Thyroid gland (tissue), 4 donors: ENCODE results near the gene PAX3. TPM values are rescaled to one million over a fixed set of nuclear protein-coding genes. Genes with fewer than 3 reads are reported as not detected.

Source experiments
- DNase-seq, 2 donors: peaks; one replicate each; pipeline ENCODE4 v3.0.0-alpha.2; 2019
- H3K27ac ChIP-seq, 3 donors: fragments of 200-600 bp; sonication (generic); 1 replicate in 2 of 3; 2 replicates in 1 of 3; pipeline ENCODE4 v1.5.1; 2016 to 2019; ENCODE audit warnings: mild to moderate bottlenecking in 1 of 3, moderate library complexity in 1 of 3
- H3K27me3 ChIP-seq: fragments of 200-600 bp; sonication (generic); one replicate; pipeline ENCODE4 v1.5.1; 2019
- H3K36me3 ChIP-seq, 2 donors: fragments of 200-600 bp; sonication (generic); one replicate each; pipeline ENCODE4 v1.5.1; 2016 to 2019
- H3K4me1 ChIP-seq, 2 donors: fragments of 200-600 bp; sonication (generic); one replicate each; pipeline ENCODE4 v1.5.1; 2017 to 2019
- H3K4me3 ChIP-seq, 3 donors: fragments of 200-600 bp; sonication (generic); replicated peaks in 1 of 3; 1 replicate in 2 of 3; 2 replicates in 1 of 3; pipeline ENCODE4 v1.5.1; 2016; ENCODE audit warnings: mild to moderate bottlenecking in 1 of 3
- H3K9me3 ChIP-seq: fragments of 200-600 bp; sonication (generic); one replicate; pipeline ENCODE4 v1.5.1; 2017
- CTCF ChIP-seq, 6 experiments: fragments of 200-600 bp in 3 of 6; fragments of 450-650 bp in 3 of 6; sonication (generic) in 3 of 6; IDR thresholded peaks; one replicate each; pipeline ENCODE4 v1.5.1; 2016 to 2019; ENCODE audit warnings: antibody characterized with exemption in 6 of 6, mild to moderate bottlenecking in 2 of 6, inconsistent platforms in 1 of 6, moderate library complexity in 1 of 6
- POLR2A ChIP-seq, 2 donors: fragments of 450-650 bp; IDR thresholded peaks; one replicate each; pipeline ENCODE4 v1.6.1; 2017; ENCODE audit warnings: antibody characterized with exemption in 2 of 2, mild to moderate bottlenecking in 2 of 2, moderate library complexity in 1 of 2
- WGBS, 2 donors: methylation state at CpG; one replicate each; pipeline ENCODE4 v1.1.5; 2017; 5-methylcytosine and 5-hydroxymethylcytosine counted together
- intact Hi-C: fragments of 100-400 bp; cut with DNase I; formaldehyde crosslinking; loops from one replicate; pipeline ENCODE4 v1.15.1; 2023
- total RNA-seq, 4 donors: library from RNA; depleted of rRNA; stranded (reverse); fragments of >200 nt; gene quantifications; one replicate each; pipeline ENCODE4 v1.2.3, GENCODE V29; 2016

PAX3 gene
- total RNA-seq, 4 donors from 2014 or later, result not detected

- no peak for DNase-seq
- H3K27me3 ChIP-seq, result no peaks in the 10 kb centered on the region
- H3K27ac ChIP-seq, result no peak overlapping the region
- H3K4me3 ChIP-seq, result no peak overlapping the region
- no peaks in the 10 kb centered on the region for H3K4me1 ChIP-seq
- intact Hi-C loops, result no loop called here
- TF ChIP-seq CTCF (IDR thresholded peaks at IDR 0.05) (no peak), POLR2A (IDR thresholded peaks at IDR 0.05) (no peak)
- H3K36me3 ChIP-seq, result no peaks in the 10 kb centered on the region
- 45 to 54% methylated on average over 2 of the region's 2 CpGs for WGBS, 2 donors
- H3K9me3 ChIP-seq, result no peaks in the 10 kb centered on the region
Measured at GRCh38 chr2:222248256-222248655, 50.5 kb downstream of the PAX3 start.

GRCh38 chr2:222242532-222242931 is 56.3 kb downstream of the PAX3 start:
- H3K4me3 ChIP-seq, result no peak overlapping the region
- DNase-seq, result no peak
- no peaks in the 10 kb centered on the region for H3K27me3 ChIP-seq
- peaks cover 0 to 5% of the 10 kb centered on the region in 2 donors for H3K4me1 ChIP-seq
- H3K36me3 ChIP-seq, result no peaks in the 10 kb centered on the region
- intact Hi-C loops, result no loop called here
- H3K27ac ChIP-seq, result no peak overlapping the region
- no peaks in the 10 kb centered on the region for H3K9me3 ChIP-seq
- TF ChIP-seq POLR2A (IDR thresholded peaks at IDR 0.05) (no peak), CTCF (IDR thresholded peaks at IDR 0.05) (no peak)

- TF ChIP-seq CTCF (IDR thresholded peaks at IDR 0.05) (no peak), POLR2A (IDR thresholded peaks at IDR 0.05) (no peak)
- no peak for DNase-seq
- H3K4me1 ChIP-seq, result peaks cover 0 to 5% of the 10 kb centered on the region in 2 donors
- H3K27ac ChIP-seq, result no peak overlapping the region
- H3K4me3 ChIP-seq, result no peak overlapping the region
- no peaks in the 10 kb centered on the region for H3K36me3 ChIP-seq
- H3K9me3 ChIP-seq, result no peaks in the 10 kb centered on the region
- no peaks in the 10 kb centered on the region for H3K27me3 ChIP-seq
- WGBS, 2 donors, result 51% methylated on average over 10 of the region's 10 CpGs
- intact Hi-C loops, result no loop called here
Measured at GRCh38 chr2:222241128-222241870, 57.5 kb downstream of the PAX3 start.

GRCh38 chr2:222240676-222241049 is 58.1 kb downstream of the PAX3 start:
- no peak overlapping the region for H3K4me3 ChIP-seq
- H3K27ac ChIP-seq, result no peak overlapping the region
- H3K27me3 ChIP-seq, result no peaks in the 10 kb centered on the region
- no peaks in the 10 kb centered on the region for H3K36me3 ChIP-seq
- intact Hi-C loops, result no loop called here
- TF ChIP-seq CTCF (IDR thresholded peaks at IDR 0.05) (no peak), POLR2A (IDR thresholded peaks at IDR 0.05) (no peak)
- H3K4me1 ChIP-seq, result peaks cover 0 to 5% of the 10 kb centered on the region in 2 donors
- DNase-seq, result no peak
- WGBS, 2 donors, result 44% methylated on average over 5 of the region's 5 CpGs
- H3K9me3 ChIP-seq, result no peaks in the 10 kb centered on the region

GRCh38 chr2:222239945-222240675 is 58.7 kb downstream of the PAX3 start:
- H3K36me3 ChIP-seq, result no peaks in the 10 kb centered on the region
- WGBS, 2 donors, result 5 to 7% methylated on average over 15 of the region's 15 CpGs
- no peak overlapping the region for H3K27ac ChIP-seq
- H3K27me3 ChIP-seq, result no peaks in the 10 kb centered on the region
- DNase-seq, result peak; percentile 4 to 6
- H3K4me1 ChIP-seq, result peaks cover 0 to 5% of the 10 kb centered on the region in 2 donors
- no peaks in the 10 kb centered on the region for H3K9me3 ChIP-seq
- no peak overlapping the region for H3K4me3 ChIP-seq
- TF ChIP-seq POLR2A (IDR thresholded peaks at IDR 0.05) (no peak), CTCF (IDR thresholded peaks at IDR 0.05) (no peak)
- intact Hi-C loops, result no loop called here
